Endometrial microvascular endothelial cells (primary cell): ENCODE data around the gene WDR64. TPM values are rescaled to one million over a fixed set of nuclear protein-coding genes. Genes with fewer than 3 reads are reported as not detected.

Experiments used
- in situ Hi-C: cut with HindIII; loops from 2 replicates; pipeline ENCODE4 v1.10.0; 2017; ENCODE audit warnings: low sequenced_read_pairs, low pct_unique_long_range_greater_than_20kb; ENCODE audit errors: inconsistent ontology term
- total RNA-seq: library from RNA; depleted of rRNA; stranded (reverse); fragments of >200 nt; gene quantifications from one replicate; pipeline ENCODE4 v1.2.3, GENCODE V29; 2015; ENCODE audit errors: inconsistent ontology term

The WDR64 gene
- total RNA-seq, result not detected

- in situ Hi-C loops, result no loop called here
Measured at GRCh38 chr1:241652012-241652411, at the start of gene WDR64. WDR64 (plus strand) TSS chr1:241652281; CDS start chr1:241652485, 204 bp downstream.

- in situ Hi-C loops, result no loop called here
Measured at GRCh38 chr1:241603731-241604245, 48.3 kb upstream of the WDR64 start.

- in situ Hi-C loops, result no loop called here
Measured at GRCh38 chr1:241605146-241605805, 46.8 kb upstream of the WDR64 start.

- in situ Hi-C loops, result no loop called here
Measured at GRCh38 chr1:241606544-241606943, 45.5 kb upstream of the WDR64 start.

- in situ Hi-C loops, result no loop called here
Measured at GRCh38 chr1:241607497-241607896, 44.6 kb upstream of the WDR64 start.

GRCh38 chr1:241608379-241609033 lies 43.6 kb upstream of the WDR64 start:
- in situ Hi-C loops, result no loop called here

- in situ Hi-C loops, result no loop called here
Measured at GRCh38 chr1:241610056-241610815, 41.8 kb upstream of the WDR64 start.

GRCh38 chr1:241611063-241611462 lies 41.0 kb upstream of the WDR64 start:
- in situ Hi-C loops, result no loop called here

- in situ Hi-C loops, result no loop called here
Measured at GRCh38 chr1:241611736-241612135, 40.3 kb upstream of the WDR64 start.

- in situ Hi-C loops, result no loop called here
Measured at GRCh38 chr1:241612533-241613477, 39.3 kb upstream of the WDR64 start.

- in situ Hi-C loops, result no loop called here
Measured at GRCh38 chr1:241614144-241614543, 37.9 kb upstream of the WDR64 start.

- in situ Hi-C loops, result no loop called here
Measured at GRCh38 chr1:241614572-241614971, 37.5 kb upstream of the WDR64 start.

GRCh38 chr1:241615043-241615974 lies 36.8 kb upstream of the WDR64 start:
- in situ Hi-C loops, result no loop called here

GRCh38 chr1:241617426-241617825 lies 34.7 kb upstream of the WDR64 start:
- in situ Hi-C loops, result no loop called here

- in situ Hi-C loops, result no loop called here
Measured at GRCh38 chr1:241622669-241623068, 29.4 kb upstream of the WDR64 start.

- in situ Hi-C loops, result no loop called here
Measured at GRCh38 chr1:241624935-241625334, 27.1 kb upstream of the WDR64 start.

- in situ Hi-C loops, result no loop called here
Measured at GRCh38 chr1:241627453-241628259, 24.4 kb upstream of the WDR64 start.
